Bronchial smooth muscle cell (primary cell): ENCODE data around the gene ZBTB32. TPM values are rescaled to one million over a fixed set of nuclear protein-coding genes. Genes with fewer than 3 reads are reported as not detected.

Source experiments
- total RNA-seq: library from RNA; depleted of rRNA; stranded (reverse); fragments of >200 nt; gene quantifications from 2 replicates; pipeline ENCODE4 v1.2.1, GENCODE V29; 2014

The ZBTB32 gene, protein sequence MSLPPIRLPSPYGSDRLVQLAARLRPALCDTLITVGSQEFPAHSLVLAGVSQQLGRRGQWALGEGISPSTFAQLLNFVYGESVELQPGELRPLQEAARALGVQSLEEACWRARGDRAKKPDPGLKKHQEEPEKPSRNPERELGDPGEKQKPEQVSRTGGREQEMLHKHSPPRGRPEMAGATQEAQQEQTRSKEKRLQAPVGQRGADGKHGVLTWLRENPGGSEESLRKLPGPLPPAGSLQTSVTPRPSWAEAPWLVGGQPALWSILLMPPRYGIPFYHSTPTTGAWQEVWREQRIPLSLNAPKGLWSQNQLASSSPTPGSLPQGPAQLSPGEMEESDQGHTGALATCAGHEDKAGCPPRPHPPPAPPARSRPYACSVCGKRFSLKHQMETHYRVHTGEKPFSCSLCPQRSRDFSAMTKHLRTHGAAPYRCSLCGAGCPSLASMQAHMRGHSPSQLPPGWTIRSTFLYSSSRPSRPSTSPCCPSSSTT
- total RNA-seq: not detected in 2 replicates

GRCh38 chr19:35704218-35704617 lies at the start of gene ZBTB32:
Gene ZBTB32 (plus strand): TSS chr19:35704558. CDS start chr19:35714627, 10,069 bp downstream.

GRCh38 chr19:35666251-35666913 lies 38.0 kb upstream of the ZBTB32 start, which contains the start of gene UPK1A:
Gene UPK1A (plus strand): TSS chr19:35666517. CDS start chr19:35666813, 296 bp downstream.

DNA sequence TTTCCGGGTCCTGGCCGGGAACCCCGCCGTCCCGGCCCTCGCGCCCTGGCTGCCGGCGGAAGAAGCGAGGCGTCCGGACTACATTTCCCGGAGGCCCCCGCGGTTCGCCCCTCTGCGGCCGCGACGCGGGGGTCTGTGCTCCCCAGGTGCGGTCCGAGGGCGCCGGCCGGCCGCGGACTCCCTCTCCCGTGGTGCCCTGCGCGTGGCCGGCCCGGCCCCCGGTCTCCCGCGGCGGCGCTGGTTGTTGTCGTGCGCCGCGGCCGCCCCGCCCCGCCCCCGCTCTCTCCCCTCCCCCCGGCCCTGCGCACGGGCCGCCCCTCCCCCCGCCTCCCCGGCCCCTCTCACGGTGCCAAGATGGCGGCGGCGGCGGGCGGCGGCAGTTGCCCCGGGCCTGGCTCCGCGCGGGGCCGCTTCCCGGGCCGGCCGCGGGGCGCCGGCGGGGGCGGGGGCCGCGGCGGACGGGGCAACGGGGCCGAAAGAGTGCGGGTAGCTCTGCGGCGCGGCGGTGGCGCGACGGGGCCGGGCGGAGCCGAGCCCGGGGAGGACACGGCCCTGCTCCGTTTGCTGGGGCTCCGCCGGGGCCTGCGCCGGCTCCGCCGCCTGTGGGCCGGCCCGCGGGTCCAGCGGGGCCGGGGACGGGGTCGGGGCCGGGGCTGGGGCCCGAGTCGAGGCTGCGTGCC lies 13.4 kb downstream of the ZBTB32 start, which contains the start of gene KMT2B:
TSS of gene KMT2B (plus strand) at position 339 of the 680 bp plus-strand sequence. CDS start at position 355, 16 bp downstream.

DNA sequence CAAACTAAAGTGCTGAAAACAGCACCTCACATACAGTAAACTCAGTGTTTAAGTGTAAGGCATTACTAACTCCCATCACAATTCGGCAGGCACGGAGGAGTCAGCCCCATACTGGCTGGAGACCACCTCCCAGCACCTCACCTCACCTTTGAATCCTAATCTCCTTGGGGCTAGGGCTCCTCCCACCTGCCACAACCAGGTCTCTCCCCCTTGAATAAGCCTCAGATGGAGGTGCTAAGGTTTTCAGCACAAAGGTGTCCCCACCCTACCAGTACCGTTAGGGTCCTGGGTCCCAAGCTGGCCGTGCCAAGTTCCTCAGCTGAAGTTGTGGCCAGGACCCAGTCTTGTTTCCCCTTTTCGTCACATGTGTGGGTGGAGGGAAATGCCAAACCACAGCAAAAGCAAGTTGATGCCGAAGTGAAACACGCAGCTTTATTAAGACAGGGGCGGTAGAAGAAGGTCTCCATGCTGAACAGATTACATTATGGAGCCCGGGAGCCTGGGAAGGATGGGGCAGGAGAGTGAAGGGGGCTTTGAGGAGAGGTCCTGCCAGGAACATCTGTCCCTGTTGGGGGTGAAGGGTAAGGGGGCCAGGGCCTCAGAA lies 37.9 kb downstream of the ZBTB32 start, which contains the start of gene IGFLR1:
TSS of gene IGFLR1 (minus strand) at position 332 of the 604 bp plus-strand sequence. CDS start 1,272 bp downstream, outside the sequence.

GRCh38 chr19:35745328-35746086 lies 41.1 kb downstream of the ZBTB32 start, which contains the start of the genes PSENEN and U2AF1L4:
Gene PSENEN (plus strand): TSS chr19:35745651. CDS start chr19:35745931, 280 bp downstream.
Gene U2AF1L4 (minus strand): TSS chr19:35745418. CDS start chr19:35745391, 27 bp downstream.

DNA sequence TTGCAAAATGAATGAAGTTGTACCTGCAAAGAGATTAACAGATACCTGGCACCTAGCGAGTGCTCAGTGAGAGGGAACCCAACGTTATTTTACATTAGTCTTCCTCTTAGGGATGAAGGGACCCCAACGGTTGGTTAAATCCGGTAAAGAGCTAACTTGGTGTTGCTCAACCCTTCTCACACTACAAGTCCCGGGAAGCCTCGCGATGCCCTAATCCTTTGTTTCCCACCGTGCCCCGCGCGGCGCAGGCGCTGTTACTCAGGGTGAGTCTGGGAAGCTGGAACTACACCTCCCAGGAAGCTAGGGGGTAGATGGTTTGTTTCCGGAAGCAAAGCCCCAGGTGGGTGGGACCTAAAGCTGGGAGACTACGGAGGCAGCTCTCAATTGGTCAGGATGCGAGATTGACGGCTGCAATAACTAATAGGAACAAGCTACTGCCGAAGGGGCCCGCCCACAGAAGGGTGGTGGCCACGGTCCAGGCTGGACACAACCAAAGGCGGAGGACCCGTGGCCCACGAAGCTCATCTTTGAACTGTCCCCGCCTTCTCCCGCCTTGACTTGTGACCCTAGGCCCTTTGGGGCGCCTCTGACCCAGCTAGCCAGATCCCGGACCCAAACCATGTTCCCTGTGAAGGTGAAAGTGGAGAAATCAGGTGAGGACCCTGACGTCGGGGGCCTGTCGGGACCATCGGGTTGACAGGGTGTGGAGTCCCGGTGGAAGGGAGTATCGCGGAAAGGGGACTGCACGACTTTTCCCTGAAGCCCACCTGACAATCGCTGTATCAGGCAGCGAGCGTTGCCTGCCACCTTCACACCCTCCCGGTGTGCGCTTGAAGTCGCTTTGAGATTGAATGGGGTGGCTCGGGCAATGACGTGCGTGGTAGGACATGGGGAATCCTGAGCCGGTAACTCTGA lies 44.0 kb downstream of the ZBTB32 start, which contains the start of gene LIN37:
TSS of gene LIN37 (plus strand) at position 471 of the 915 bp plus-strand sequence. CDS start at position 620, 149 bp downstream.

GRCh38 chr19:35756377-35757230 lies 52.2 kb downstream of the ZBTB32 start, which contains the start of gene HSPB6:
Gene HSPB6 (minus strand): TSS chr19:35757029. CDS start chr19:35757008, 21 bp downstream.

GRCh38 chr19:35757749-35758608 lies 53.6 kb downstream of the ZBTB32 start, which contains the start of gene PROSER3:
Gene PROSER3 (plus strand): TSS chr19:35758176. CDS start chr19:35758216, 40 bp downstream.

Other genes starting within 250 kb of the ZBTB32 start
- not detected in 2 replicates for gene KRTDAP, start 214.1 kb upstream of the ZBTB32 start, total RNA-seq
- gene DMKN, start 190.9 kb upstream of the ZBTB32 start, total RNA-seq: 6.6 and 8.4 TPM in 2 replicates
- gene SBSN, start 176.2 kb upstream of the ZBTB32 start, total RNA-seq: 4.7 and 5.2 TPM in 2 replicates
- gene GAPDHS, start 171.1 kb upstream of the ZBTB32 start, total RNA-seq: not detected in 2 replicates
- gene TMEM147, start 158.9 kb upstream of the ZBTB32 start, total RNA-seq: 79.0 and 82.8 TPM in 2 replicates
- not detected in 2 replicates for gene ATP4A, start 140.9 kb upstream of the ZBTB32 start, total RNA-seq
- not detected in 2 replicates for gene PMIS2, start 118.4 kb upstream of the ZBTB32 start, total RNA-seq
- 3.7 and 3.8 TPM in 2 replicates for gene HAUS5, start 91.8 kb upstream of the ZBTB32 start, total RNA-seq
- gene RBM42, start 75.5 kb upstream of the ZBTB32 start, total RNA-seq: 19.0 and 29.5 TPM in 2 replicates
- 0.17 and 0.63 TPM in 2 replicates for gene ETV2, start 62.8 kb upstream of the ZBTB32 start, total RNA-seq
- 531 and 566 TPM in 2 replicates for gene COX6B1, start 56.2 kb upstream of the ZBTB32 start, total RNA-seq
- gene UPK1A, start 38.0 kb upstream of the ZBTB32 start, total RNA-seq: not detected in 2 replicates
- 2.7 and 6.8 TPM in 2 replicates for gene KMT2B, start 13.4 kb downstream of the ZBTB32 start, total RNA-seq
- gene IGFLR1, start 37.9 kb downstream of the ZBTB32 start, total RNA-seq: 0.32 and 0.77 TPM in 2 replicates
- gene U2AF1L4, start 40.9 kb downstream of the ZBTB32 start, total RNA-seq: 10.7 and 10.9 TPM in 2 replicates
- 9.1 and 11.3 TPM in 2 replicates for gene PSENEN, start 41.1 kb downstream of the ZBTB32 start, total RNA-seq
- 11.2 and 11.8 TPM in 2 replicates for gene LIN37, start 44.0 kb downstream of the ZBTB32 start, total RNA-seq
- 96.5 and 248 TPM in 2 replicates for gene HSPB6, start 52.5 kb downstream of the ZBTB32 start, total RNA-seq
- 2.9 and 3.2 TPM in 2 replicates for gene PROSER3, start 53.6 kb downstream of the ZBTB32 start, total RNA-seq
- gene ARHGAP33, start 71.0 kb downstream of the ZBTB32 start, total RNA-seq: 5.0 and 7.9 TPM in 2 replicates
- gene PRODH2, start 108.3 kb downstream of the ZBTB32 start, total RNA-seq: not detected in 2 replicates
- gene NPHS1, start 147.9 kb downstream of the ZBTB32 start, total RNA-seq: 0.16 TPM in 1 of 2 replicates, not detected in the other
- gene KIRREL2, start 152.4 kb downstream of the ZBTB32 start, total RNA-seq: 0.09 TPM in 1 of 2 replicates, not detected in the other
- 6.0 and 11.0 TPM in 2 replicates for gene APLP1, start 164.0 kb downstream of the ZBTB32 start, total RNA-seq
- gene NFKBID, start 196.0 kb downstream of the ZBTB32 start, total RNA-seq: 2.2 and 4.9 TPM in 2 replicates
- gene HCST, start 198.0 kb downstream of the ZBTB32 start, total RNA-seq: 2.5 and 3.2 TPM in 2 replicates
- gene TYROBP, start 203.7 kb downstream of the ZBTB32 start, total RNA-seq: not detected in 2 replicates
- 1.4 and 1.6 TPM in 2 replicates for gene LRFN3, start 231.8 kb downstream of the ZBTB32 start, total RNA-seq